HG02970 (cell line): ENCODE results near the gene CHD2.

Experiments
- ATAC-seq: cut with Tn5 transposase; IDR thresholded peaks from one replicate; pipeline ENCODE4 v1.9.1; 2021; ENCODE audit warnings: mild to moderate bottlenecking, moderate library complexity, moderate number of reproducible peaks; ENCODE audit not compliant: unreplicated experiment, low FRiP score

CHD2 gene

GRCh38 chr15:92924216-92924615, 24.1 kb downstream of the CHD2 start:
- ATAC-seq, result no peak

- no peak for ATAC-seq
Observed at GRCh38 chr15:92925454-92925853, 25.3 kb downstream of the CHD2 start.

GRCh38 chr15:92928225-92928750, 28.2 kb downstream of the CHD2 start:
- no peak for ATAC-seq

DNA sequence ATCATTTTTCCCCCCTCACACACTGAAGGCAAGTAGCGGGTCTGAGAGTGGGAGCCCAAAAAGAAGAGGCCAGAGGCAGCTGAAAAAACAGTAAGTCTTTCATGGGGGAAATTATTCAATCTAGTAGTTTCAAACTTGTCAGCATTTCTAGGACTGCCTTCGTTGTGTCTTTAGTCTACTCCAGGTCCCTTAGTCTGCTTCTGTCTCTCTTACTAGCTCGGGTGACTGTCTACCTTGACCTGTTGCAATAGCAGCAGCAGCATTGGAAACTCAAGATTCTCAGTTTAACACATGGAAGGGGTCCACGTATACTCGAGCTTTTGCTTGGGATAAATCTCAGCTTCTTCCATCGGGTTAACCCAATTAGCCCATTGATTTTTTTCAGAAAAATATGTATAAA, 28.9 kb downstream of the CHD2 start:
- no peak for ATAC-seq

- ATAC-seq, result no peak
Observed at GRCh38 chr15:92930054-92930621, 30.0 kb downstream of the CHD2 start.

DNA sequence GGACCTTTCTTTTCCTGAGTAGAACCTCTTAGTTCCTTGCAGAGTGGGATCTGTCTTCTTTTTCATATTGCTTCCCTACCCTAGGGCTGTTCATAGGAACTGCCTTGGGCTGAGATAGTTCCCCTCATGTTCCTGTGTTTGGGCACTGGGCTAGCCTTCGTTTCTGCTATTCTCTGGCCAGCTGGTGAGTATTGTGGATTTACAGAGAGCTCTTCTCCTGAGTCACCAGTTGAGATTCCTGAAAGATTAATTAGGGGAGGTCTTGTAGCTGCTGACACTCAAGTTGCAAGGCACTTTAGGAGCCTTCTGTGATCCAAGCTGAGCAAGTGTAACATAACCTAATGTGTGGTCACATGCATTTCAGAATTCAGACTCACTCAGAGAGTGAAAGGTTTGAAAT, 30.7 kb downstream of the CHD2 start:
- ATAC-seq, result no peak

GRCh38 chr15:92932946-92933649, 33.0 kb downstream of the CHD2 start:
- ATAC-seq, result no peak

GRCh38 chr15:92933831-92934230, 33.7 kb downstream of the CHD2 start:
- no peak for ATAC-seq

DNA sequence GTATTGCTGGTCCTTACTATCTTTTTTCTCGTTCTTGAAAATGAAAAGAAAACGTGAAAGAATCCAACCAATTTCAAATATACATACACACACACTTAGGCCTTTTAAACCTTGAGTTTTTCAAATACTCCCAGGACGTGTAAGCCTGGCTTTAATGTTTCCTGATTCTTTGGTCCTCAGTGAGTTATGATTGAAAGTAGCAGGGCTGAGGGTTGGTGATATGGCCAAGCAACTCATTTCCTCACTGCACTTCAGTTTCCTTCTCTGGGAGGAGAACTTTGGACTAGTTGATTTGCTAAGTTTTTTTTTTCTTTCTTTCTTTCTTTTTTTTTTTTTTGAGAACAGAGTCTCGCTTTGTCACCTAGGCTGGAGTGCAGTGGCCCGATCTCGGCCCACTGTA, 34.6 kb downstream of the CHD2 start:
- ATAC-seq, result no peak

GRCh38 chr15:92936138-92936537, 36.0 kb downstream of the CHD2 start:
- ATAC-seq, result no peak

GRCh38 chr15:92936693-92937092, 36.6 kb downstream of the CHD2 start:
- ATAC-seq, result no peak

DNA sequence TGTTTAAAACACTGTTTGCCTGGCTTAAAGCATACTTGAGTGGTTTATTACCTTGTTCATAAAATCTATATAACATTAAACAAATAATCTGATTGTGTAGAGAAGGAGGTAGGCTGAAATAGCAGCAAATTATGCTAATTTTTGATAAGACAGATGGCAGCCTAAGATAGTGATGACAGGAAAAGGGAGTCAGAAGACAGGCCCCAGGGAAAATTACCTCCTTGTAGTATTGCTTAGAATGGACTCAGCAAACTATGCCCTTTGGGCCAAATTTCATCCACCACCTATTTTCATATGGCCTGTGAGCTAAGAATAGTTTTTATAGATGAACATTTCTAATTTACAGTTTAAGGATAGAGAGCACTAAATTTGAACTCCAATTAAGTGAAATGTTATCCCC, 37.8 kb downstream of the CHD2 start:
- ATAC-seq, result no peak

- ATAC-seq, result no peak
Observed at GRCh38 chr15:92938387-92938786, 38.3 kb downstream of the CHD2 start.

GRCh38 chr15:92941668-92942067, 41.5 kb downstream of the CHD2 start:
- no peak for ATAC-seq

DNA sequence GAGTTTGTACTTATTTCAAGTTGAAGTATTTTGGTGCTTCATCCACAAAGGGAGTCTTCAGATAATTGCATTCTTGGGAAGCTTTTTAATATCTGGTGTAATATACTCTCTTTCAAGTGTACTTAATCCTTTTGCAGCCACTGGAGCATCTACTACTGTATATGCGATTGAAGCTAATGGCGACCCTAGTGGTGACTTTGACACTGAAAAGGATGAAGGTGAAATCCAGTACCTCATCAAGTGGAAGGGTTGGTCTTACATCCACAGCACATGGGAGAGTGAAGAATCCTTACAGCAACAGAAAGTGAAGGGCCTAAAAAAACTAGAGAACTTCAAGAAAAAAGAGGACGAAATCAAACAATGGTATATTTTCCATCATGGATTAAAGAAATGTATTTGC, 42.6 kb downstream of the CHD2 start:
- ATAC-seq, result no peak

DNA sequence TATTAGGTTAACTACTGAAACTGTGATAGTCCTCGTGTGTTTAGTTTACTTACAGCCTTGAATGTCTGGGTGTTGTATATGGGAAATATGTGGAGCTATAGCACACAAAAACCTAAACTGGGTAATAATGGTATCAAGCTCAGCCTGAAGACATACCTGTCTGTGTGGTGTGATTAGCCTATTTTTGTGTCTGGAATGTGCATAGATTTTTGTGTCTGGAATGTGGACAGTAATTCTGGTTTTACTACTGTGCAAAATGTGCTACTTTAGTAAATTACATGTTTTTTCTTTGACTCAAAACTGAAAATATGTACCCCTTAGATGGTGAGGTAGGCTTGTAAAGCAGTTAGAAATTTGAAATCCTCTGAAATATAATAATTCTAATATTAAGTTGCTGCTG, 43.5 kb downstream of the CHD2 start:
- no peak for ATAC-seq

GRCh38 chr15:92944946-92945521, 44.9 kb downstream of the CHD2 start:
- ATAC-seq, result no peak

DNA sequence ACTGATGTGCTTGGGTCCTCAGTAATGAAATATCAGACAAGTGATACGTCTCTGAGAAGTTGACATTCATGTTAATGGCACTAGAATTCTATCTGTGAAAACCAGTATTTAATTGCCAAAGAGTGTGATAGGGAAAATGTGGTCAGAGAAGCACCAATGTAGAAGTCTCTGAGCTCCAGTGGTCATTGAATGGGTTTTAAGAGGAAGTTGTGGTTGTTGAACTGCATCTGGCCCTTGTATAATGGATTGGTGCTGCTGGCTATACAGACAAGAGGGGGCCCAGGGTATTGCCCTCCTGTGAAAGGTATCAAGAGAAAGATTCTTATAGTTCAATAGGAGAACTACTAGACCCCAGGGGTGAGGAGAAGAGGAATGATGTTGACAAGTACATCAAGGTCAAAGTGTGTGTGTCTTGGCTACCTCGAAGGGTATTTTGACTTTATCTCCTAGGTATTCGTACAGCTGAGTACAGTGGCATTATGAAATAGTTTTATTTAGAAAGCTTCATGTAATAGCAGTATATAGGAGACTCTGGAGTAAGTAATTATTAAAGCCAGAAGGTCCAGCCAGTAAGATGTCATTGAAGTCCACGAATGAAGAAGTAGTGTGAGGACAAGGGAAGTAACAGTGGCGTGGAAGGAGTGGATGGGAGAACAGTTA, 47.1 kb downstream of the CHD2 start:
- no peak for ATAC-seq

DNA sequence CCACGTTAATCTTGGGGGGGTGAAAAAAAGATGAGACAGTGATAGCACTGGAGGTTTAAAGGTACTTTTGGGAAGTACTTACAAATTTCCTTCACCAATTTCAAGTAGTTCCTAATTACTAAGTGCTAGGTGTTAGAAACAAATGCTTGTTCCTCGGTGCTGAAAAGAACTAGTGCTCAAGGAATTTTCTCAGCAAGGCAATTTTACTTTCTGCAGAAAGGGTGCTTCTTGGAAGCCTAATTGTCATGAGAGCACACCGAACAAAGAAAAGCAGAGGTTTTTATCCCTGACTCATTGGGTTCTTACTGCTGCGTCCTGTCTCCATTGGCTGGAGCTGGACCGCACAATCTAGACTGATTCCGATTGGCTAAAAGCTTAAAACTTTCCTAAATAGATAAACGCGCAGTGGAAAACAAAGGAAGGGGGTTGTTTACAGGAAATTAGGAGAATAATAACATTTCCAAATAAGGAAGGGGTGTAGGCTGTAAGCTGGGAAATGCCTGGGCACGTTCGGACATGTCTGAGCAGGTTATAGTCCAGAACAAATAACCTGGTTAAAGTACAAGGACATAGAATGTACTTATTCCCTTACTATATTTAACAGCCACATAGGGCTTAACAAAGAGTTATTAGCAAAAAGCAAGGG, 49.6 kb downstream of the CHD2 start:
- ATAC-seq, result no peak

- no peak for ATAC-seq
Observed at GRCh38 chr15:92951800-92952457, 51.8 kb downstream of the CHD2 start.
